T-helper 2 cell treated with Interferon-gamma antibody and Interleukin-4, amounts not matched to agents 5 μg/mL and 100 μg/mL, for 36 hours (primary cell): ENCODE data around the gene RNF13.
"Not testable (repeated sequence)": the region's sequence is repeated elsewhere in the genome, so short reads cannot be mapped to it uniquely, and the experiment has no call there.

Experiments
- DNase-seq: peaks from one replicate; pipeline ENCODE4 v3.0.0; 2021; ENCODE audit warnings: low spot score
- H3K27ac Mint-ChIP-seq: one replicate; pipeline ENCODE4 v1.8.0; 2021; ENCODE audit warnings: mild to moderate bottlenecking, mixed read lengths
- H3K27me3 Mint-ChIP-seq: one replicate; pipeline ENCODE4 v1.8.0; 2021; ENCODE audit warnings: low read depth, mixed read lengths
- H3K36me3 Mint-ChIP-seq: one replicate; pipeline ENCODE4 v1.8.0; 2021; ENCODE audit warnings: low read depth, mixed read lengths
- H3K4me1 Mint-ChIP-seq: one replicate; pipeline ENCODE4 v1.8.0; 2021; ENCODE audit warnings: low read depth, mixed read lengths
- H3K4me3 Mint-ChIP-seq: one replicate; pipeline ENCODE4 v1.8.0; 2022; ENCODE audit warnings: mild to moderate bottlenecking, moderate library complexity, mixed read lengths
- H3K9me3 Mint-ChIP-seq: one replicate; pipeline ENCODE4 v1.8.0; 2021; ENCODE audit warnings: mixed read lengths

Gene RNF13

DNA sequence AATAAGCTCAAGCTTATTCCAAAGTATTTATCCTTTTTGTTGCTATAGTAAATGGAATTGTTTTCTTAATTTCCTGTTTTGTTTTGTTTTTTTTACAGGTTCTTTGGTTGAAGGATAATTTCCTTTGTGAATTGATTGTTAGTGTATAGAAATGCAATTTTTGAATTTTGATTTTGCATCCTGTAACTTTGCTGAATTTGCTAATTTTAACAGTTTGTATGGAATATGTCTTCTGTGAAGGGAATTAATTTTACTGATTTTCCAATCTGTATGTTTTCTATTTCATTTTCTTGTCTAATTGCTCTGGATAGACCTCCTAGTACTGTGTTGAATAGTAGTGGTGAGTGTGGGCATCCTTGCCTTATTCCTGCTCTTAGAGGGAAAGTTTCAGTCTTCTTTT lies 129.4 kb downstream of the RNF13 start:
- DNase-seq: no peak
- Mint-ChIP-seq H3K27ac (no peak overlapping the region), H3K36me3 (peaks cover 29% of the 10 kb centered on the region), H3K9me3 (peaks cover 15% of the 10 kb centered on the region), H3K4me3 (no peak overlapping the region), H3K4me1 (peaks cover 5% of the 10 kb centered on the region), H3K27me3 (no peaks in the 10 kb centered on the region)

DNA sequence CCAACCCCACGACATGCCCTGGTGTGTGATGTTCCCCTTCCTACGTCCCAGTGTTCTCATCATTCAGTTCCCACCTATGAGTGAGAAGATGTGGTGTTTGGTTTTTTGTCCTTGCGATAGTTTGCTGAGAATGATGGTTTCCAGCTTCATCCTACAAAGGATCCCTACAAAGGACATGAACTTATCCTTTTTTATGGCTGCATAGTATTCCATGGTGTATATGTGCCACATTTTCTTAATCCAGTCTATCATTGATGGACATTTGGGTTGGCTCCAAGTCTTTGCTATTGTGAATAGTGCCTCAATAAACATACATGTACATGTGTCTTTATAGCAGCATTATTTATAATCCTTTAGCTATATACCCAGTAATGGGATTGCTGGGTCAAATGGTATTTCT lies 131.0 kb downstream of the RNF13 start:
- Mint-ChIP-seq H3K36me3 (peaks cover 29% of the 10 kb centered on the region), H3K9me3 (peaks cover 15% of the 10 kb centered on the region)
- DNase-seq, H3K27ac Mint-ChIP-seq, H3K4me1 Mint-ChIP-seq, H3K27me3 Mint-ChIP-seq, H3K4me3 Mint-ChIP-seq: not testable (repeated sequence)

GRCh38 chr3:149947231-149947630 lies 134.2 kb downstream of the RNF13 start:
- H3K27me3 Mint-ChIP-seq: no peaks in the 10 kb centered on the region
- H3K27ac Mint-ChIP-seq: no peak overlapping the region
- no peak overlapping the region for H3K4me3 Mint-ChIP-seq
- H3K4me1 Mint-ChIP-seq: peaks cover 2% of the 10 kb centered on the region
- no peak for DNase-seq
- H3K36me3 Mint-ChIP-seq: peaks cover 20% of the 10 kb centered on the region
- H3K9me3 Mint-ChIP-seq: peaks cover 15% of the 10 kb centered on the region

DNA sequence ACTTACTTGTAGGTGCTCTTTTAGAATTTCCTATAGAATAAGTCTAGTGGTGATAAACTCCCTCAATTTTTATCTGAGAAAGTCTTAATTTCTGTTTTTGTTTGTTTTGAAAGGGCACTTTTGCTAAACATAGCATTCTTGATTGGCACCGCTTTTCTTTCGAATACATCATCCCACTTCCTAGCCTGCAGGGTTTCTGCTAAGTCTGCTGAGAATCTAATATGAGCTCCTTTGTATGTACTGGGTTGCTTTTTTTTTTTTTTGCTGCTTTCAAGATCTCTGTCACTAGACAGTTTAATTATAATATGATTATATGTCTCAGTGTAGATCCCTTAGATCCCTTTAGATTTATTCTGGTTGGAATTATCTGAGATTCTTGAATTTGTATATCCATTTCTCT lies 136.2 kb downstream of the RNF13 start:
- no peak for DNase-seq
- no peak overlapping the region for H3K27ac Mint-ChIP-seq
- no peaks in the 10 kb centered on the region for H3K27me3 Mint-ChIP-seq
- H3K36me3 Mint-ChIP-seq: peaks cover 11% of the 10 kb centered on the region
- H3K4me3 Mint-ChIP-seq: no peak overlapping the region
- H3K9me3 Mint-ChIP-seq: peaks cover 3% of the 10 kb centered on the region
- peaks cover 3% of the 10 kb centered on the region for H3K4me1 Mint-ChIP-seq

DNA sequence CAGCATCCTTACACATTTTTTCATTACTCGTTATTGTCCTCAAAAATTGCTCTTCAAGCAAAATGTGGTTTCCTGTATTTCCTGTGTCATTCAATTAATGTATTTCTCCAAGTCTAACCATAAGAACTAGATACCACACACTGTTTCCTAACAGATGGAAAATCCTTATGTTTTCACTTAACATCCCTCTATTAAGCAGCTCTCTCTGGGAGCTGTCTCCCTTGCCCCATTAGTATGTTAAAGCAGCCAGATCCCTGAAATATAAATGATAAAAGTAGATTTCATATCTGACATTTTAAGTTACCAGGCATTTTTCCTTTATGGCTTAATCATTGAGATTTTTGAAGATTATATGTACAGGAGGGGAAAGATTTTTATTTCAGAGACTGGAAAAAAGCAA lies 141.8 kb downstream of the RNF13 start:
- H3K27me3 Mint-ChIP-seq: no peaks in the 10 kb centered on the region
- no peak for DNase-seq
- no peaks in the 10 kb centered on the region for H3K36me3 Mint-ChIP-seq
- H3K9me3 Mint-ChIP-seq: no peaks in the 10 kb centered on the region
- no peak overlapping the region for H3K4me3 Mint-ChIP-seq
- H3K4me1 Mint-ChIP-seq: peaks cover 10% of the 10 kb centered on the region
- H3K27ac Mint-ChIP-seq: no peak overlapping the region

DNA sequence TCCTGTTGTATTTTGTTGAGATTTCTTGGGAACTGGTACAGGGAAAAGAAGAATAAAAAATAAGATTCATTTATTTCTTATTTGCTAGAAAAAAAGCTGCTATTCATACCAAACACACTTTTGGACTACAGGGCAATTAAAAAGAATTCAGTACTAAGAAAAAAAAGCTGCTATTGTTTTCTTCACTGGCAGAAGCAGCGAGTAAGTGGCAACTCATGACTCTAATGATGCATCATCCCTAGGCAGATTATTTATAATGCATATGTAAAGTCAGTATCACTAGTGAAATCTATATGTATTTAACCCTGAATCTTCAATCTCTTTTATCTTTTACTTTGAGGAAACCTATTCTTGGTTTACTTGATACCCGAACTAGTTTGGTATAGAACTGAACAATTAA lies 142.4 kb downstream of the RNF13 start:
- Mint-ChIP-seq H3K27me3 (no peaks in the 10 kb centered on the region), H3K36me3 (peaks cover under 1% of the 10 kb centered on the region), H3K9me3 (no peaks in the 10 kb centered on the region), H3K4me3 (no peak overlapping the region), H3K27ac (no peak overlapping the region), H3K4me1 (peaks cover 9% of the 10 kb centered on the region)
- no peak for DNase-seq

DNA sequence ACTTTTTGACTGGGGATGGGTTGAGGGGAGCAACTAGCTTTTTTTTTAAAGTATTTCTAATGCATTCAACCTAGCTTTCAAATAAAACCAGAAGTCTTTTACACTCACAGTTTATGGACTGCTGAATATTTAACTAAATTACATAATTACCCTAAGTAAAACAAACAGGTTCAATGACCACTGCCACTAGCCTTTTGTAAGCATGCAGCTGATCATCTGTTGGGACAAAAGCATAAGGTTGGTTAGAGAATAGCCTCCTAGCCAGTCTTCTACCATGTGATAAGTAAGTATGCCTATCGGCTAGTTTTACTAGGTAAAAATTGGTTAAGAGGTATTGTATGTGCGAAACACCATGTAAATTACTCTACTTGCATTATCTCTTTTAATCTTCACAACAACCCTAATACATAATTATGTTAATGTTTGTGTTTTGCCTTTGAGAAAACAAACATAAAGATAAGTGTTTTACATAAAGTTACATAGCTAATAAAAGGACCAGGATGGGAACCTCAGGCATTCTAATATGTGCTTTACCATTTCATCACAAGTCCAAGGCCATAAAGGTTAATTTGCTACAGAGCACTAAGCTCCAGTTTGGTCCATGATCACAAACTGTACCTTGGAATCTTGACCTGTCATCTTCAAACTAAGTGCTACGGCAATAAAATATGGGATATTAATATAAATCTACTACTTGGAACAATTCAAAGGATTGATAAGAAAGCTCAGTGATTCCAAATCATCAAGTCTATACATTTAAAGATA lies 144.5 kb downstream of the RNF13 start:
- Mint-ChIP-seq H3K9me3 (no peaks in the 10 kb centered on the region), H3K4me1 (peaks cover 9% of the 10 kb centered on the region), H3K27me3 (no peaks in the 10 kb centered on the region), H3K36me3 (peaks cover 3% of the 10 kb centered on the region), H3K27ac (no peak overlapping the region), H3K4me3 (no peak overlapping the region)
- DNase-seq: no peak

DNA sequence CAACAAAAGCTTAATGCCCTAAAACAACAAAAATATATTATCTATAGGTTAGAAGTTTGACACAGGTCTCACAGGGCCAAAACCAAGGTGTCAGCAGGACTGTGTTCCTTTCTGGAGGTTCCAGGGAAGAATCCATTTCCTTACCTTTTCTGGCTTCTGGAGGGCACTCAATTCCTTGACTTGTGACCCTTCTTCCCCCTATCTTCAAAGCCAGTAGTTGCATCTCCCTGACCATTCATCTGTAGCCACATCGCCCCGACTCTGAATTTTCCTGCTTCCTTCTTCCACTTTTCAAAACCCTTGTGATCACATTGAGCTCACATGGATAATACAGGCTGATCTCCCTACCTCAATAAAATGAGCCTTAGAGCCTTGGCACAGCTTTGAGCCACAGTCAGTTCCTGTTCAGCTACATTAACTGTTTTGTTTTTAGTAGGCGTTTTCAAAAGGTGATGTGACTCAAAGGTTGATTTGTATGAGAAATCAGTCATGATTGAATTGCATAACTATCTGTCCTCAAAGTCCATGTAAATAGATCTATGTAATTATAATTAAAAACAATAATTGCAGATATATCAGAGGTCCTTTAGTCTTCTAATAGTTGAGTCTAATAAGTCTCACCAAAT lies 145.3 kb downstream of the RNF13 start:
- Mint-ChIP-seq H3K27me3 (no peaks in the 10 kb centered on the region), H3K4me3 (no peak overlapping the region), H3K9me3 (no peaks in the 10 kb centered on the region), H3K36me3 (peaks cover 3% of the 10 kb centered on the region), H3K4me1 (peaks cover 9% of the 10 kb centered on the region), H3K27ac (no peak overlapping the region)
- no peak for DNase-seq

DNA sequence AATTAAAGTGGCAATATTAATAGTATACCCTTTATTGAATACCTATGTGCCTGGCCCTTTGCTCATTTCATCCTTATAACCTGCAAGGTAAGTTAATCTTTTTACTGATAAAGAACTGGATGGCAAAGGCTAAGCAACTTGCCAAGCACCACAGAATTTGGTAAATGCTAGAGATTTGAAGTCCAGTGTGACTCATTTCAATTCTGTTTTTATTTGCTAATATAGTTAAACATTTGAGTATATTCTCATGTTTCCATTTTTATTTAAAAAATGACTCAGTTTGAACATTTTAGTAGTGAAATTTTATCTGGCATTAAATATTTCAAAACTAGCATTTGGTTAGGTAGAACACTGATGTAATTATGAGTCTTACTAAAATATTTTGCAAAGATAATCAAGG lies 146.4 kb downstream of the RNF13 start:
- Mint-ChIP-seq H3K9me3 (no peaks in the 10 kb centered on the region), H3K4me3 (no peak overlapping the region), H3K27ac (no peak overlapping the region), H3K4me1 (peaks cover 5% of the 10 kb centered on the region), H3K36me3 (peaks cover 3% of the 10 kb centered on the region), H3K27me3 (no peaks in the 10 kb centered on the region)
- DNase-seq: no peak

DNA sequence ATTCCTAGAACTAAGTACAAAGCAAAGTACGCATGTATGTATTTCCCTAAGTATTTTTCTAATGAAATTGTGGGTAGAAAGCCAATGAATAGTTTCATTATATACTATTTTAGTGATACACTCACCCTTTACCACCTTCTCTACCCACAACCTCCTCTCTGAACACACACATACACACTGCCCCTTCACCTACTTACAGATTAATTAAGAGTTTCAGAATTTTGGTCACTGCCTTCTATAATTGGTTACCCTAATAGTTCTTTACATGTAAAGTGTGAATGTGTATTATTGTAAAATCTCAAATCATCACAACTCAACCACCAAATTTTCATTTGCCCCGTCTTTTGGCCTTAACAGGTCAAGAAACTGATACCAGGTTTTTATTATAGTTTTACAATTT lies 150.5 kb downstream of the RNF13 start:
- Mint-ChIP-seq H3K9me3 (no peaks in the 10 kb centered on the region), H3K36me3 (peaks cover 4% of the 10 kb centered on the region), H3K4me3 (no peak overlapping the region), H3K27ac (no peak overlapping the region), H3K27me3 (peaks cover 6% of the 10 kb centered on the region), H3K4me1 (no peaks in the 10 kb centered on the region)
- no peak for DNase-seq

DNA sequence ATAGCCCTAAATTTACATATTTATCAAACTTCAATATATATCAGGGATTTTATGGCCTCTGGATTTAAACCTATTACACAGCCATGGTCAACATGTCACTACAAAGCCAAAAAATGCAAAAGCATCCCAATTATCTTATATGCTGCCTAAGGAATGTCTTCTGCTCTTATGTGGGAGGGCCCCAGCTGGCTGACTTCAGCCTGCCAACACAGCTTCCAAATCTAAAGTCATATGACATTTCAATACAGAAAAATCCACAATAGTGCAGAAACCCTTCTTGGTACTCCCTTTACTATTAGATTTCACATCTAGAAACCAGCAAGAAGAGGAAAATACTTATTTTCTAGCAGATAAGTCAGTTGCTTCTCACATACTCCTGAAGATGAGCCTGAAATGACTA lies 151.3 kb downstream of the RNF13 start:
- Mint-ChIP-seq H3K4me3 (no peak overlapping the region), H3K36me3 (peaks cover 4% of the 10 kb centered on the region), H3K27me3 (peaks cover 11% of the 10 kb centered on the region), H3K4me1 (no peaks in the 10 kb centered on the region), H3K27ac (no peak overlapping the region), H3K9me3 (no peaks in the 10 kb centered on the region)
- no peak for DNase-seq

GRCh38 chr3:149965278-149965677 lies 152.3 kb downstream of the RNF13 start:
- peaks cover 5% of the 10 kb centered on the region for H3K4me1 Mint-ChIP-seq
- H3K36me3 Mint-ChIP-seq: peaks cover 4% of the 10 kb centered on the region
- no peak for DNase-seq
- H3K9me3 Mint-ChIP-seq: no peaks in the 10 kb centered on the region
- H3K4me3 Mint-ChIP-seq: no peak overlapping the region
- peaks cover 18% of the 10 kb centered on the region for H3K27me3 Mint-ChIP-seq
- H3K27ac Mint-ChIP-seq: no peak overlapping the region

DNA sequence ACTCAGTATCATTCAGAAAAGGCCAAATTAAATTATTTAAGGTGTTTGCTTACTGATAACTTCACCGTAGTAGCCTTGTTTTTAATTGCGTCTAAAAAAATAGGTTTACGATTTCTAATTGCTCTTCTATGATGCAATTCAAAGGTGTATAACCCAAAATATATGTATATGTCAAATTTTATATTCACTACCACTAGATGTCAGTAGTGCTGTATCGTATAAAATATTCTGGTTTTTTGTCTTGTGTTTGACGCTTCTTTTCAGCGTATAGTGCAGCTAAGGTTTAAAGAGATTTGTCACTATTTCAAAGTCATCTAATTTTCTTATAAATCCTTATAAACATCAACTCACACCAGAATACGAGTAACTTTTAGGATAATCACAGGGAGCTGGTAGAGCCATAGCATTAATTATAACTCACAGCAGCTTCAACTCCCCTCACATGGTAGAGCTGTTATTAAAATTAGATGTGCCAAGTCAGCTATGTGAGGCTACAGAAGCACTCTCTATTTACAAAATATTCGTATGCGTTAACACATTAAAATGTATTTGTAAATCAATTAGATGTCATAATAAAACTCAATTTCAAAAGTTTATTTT lies 154.2 kb downstream of the RNF13 start:
- H3K4me3 Mint-ChIP-seq: no peak overlapping the region
- no peak for DNase-seq
- H3K9me3 Mint-ChIP-seq: no peaks in the 10 kb centered on the region
- H3K36me3 Mint-ChIP-seq: peaks cover 1% of the 10 kb centered on the region
- H3K27ac Mint-ChIP-seq: no peak overlapping the region
- peaks cover 13% of the 10 kb centered on the region for H3K4me1 Mint-ChIP-seq
- H3K27me3 Mint-ChIP-seq: peaks cover 27% of the 10 kb centered on the region

- Mint-ChIP-seq H3K4me1 (peaks cover 13% of the 10 kb centered on the region), H3K27me3 (peaks cover 34% of the 10 kb centered on the region), H3K36me3 (peaks cover 1% of the 10 kb centered on the region), H3K27ac (no peak overlapping the region), H3K9me3 (no peaks in the 10 kb centered on the region), H3K4me3 (no peak overlapping the region)
- DNase-seq: no peak
Measured at GRCh38 chr3:149968216-149968615, 155.2 kb downstream of the RNF13 start.
